Ishikawa (cell line): ENCODE measurements around the gene CACNA1G.

Experiments
- CEBPB ChIP-seq: IDR thresholded peaks from 2 replicates; pipeline ENCODE4 v1.6.1; 2012
- EGR1 ChIP-seq: IDR thresholded peaks from 2 replicates; pipeline ENCODE4 v1.6.1; 2012
- EP300 ChIP-seq: IDR thresholded peaks from 2 replicates; pipeline ENCODE4 v1.6.1; 2012; ENCODE audit warnings: borderline replicate concordance
- NFIC ChIP-seq: IDR thresholded peaks from 2 replicates; pipeline ENCODE4 v1.6.1; 2012
- RAD21 ChIP-seq: IDR thresholded peaks from 2 replicates; pipeline ENCODE4 v1.6.1; 2012; ENCODE audit warnings: low read depth

DNA sequence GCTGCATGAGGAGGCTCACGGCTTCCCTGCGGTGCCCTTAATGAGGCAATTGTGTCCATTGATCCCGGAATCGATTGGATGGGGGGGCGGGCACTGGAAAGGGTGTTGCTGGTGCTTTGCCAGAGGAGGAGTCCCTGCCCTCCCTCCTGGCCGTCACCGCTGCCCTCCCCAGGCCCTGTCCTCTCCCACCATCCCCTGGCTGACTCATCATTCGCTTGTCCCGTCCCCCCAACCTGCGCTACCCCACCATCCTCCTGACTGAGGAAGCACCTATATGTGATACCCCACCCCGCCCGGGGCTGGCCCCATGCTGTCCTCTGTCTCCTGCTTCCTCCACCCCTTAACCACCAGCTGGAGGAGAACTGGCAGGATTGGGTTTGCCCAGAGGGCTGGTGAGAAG lies 20.8 kb downstream of the CACNA1G start:
- no peak for TF ChIP-seq EP300
- TF ChIP-seq CEBPB, result no peak
- no peak for TF ChIP-seq RAD21
- TF ChIP-seq EGR1, result no peak
- no peak for TF ChIP-seq NFIC
